Measurements from ENCODE around the gene PARD3B.

DNA sequence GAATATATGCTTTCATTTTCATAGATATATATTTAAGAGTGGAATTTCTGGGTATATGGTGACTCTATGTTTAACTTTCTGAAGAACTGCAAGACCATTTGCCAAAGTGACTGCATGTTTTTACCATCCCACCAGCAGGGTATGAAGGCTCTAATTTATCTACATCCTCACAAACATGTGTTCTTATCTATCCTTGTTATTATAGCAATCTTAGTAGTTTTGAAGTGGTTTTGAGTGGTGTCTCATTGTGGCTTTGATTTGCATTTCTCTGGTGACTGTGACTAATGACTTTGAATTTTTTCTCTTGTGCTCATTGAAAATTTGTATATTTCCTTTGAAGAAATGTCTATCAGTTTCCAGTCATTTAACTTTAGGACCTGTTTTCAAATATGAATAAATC, 826.9 kb downstream of the PARD3B start:
- TF ChIP-seq, protein P1, sequence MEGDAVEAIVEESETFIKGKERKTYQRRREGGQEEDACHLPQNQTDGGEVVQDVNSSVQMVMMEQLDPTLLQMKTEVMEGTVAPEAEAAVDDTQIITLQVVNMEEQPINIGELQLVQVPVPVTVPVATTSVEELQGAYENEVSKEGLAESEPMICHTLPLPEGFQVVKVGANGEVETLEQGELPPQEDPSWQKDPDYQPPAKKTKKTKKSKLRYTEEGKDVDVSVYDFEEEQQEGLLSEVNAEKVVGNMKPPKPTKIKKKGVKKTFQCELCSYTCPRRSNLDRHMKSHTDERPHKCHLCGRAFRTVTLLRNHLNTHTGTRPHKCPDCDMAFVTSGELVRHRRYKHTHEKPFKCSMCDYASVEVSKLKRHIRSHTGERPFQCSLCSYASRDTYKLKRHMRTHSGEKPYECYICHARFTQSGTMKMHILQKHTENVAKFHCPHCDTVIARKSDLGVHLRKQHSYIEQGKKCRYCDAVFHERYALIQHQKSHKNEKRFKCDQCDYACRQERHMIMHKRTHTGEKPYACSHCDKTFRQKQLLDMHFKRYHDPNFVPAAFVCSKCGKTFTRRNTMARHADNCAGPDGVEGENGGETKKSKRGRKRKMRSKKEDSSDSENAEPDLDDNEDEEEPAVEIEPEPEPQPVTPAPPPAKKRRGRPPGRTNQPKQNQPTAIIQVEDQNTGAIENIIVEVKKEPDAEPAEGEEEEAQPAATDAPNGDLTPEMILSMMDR (conservative IDR thresholded peaks at IDR 0.05; ENCODE audit: low read depth, low read length): no peak
- no peak for TF ChIP-seq EZH2 (IDR thresholded peaks at IDR 0.05; ENCODE audit: borderline replicate concordance, low read depth, low read length, poor library complexity, severe bottlenecking)

Data from A673 (cell line).